GM06990 (cell line): ENCODE data around the gene SLC17A8.

Experiments used
- DNase-seq: peaks from one replicate; pipeline ENCODE4 v3.0.0-alpha.2; 2011; ENCODE audit not compliant: insufficient read length; ENCODE audit errors: extremely low read depth
- H3K27me3 ChIP-seq: replicated peaks from 2 replicates; pipeline ENCODE4 v1.6.0; 2011; ENCODE audit warnings: low read length; ENCODE audit not compliant: control insufficient read depth, insufficient read depth
- H3K36me3 ChIP-seq: 2 replicates; pipeline ENCODE4 v1.5.1; 2011; ENCODE audit warnings: low read length; ENCODE audit not compliant: control insufficient read depth, insufficient read depth
- H3K4me3 ChIP-seq: replicated peaks from 2 replicates; pipeline ENCODE4 v1.5.1; 2011; ENCODE audit warnings: low read depth, mild to moderate bottlenecking, control low read depth, low read length
- CTCF ChIP-seq: IDR thresholded peaks from 2 replicates; pipeline ENCODE4 v1.5.1; 2011; ENCODE audit warnings: low read length, control low read depth, mild to moderate bottlenecking, inconsistent platforms; ENCODE audit not compliant: insufficient read depth, poor library complexity, severe bottlenecking

Gene SLC17A8

GRCh38 chr12:100455896-100456295 lies 99.0 kb downstream of the SLC17A8 start:
- no peak for TF ChIP-seq CTCF
- Histone ChIP-seq H3K4me3 (no peak overlapping the region), H3K27me3 (no peaks in the 10 kb centered on the region), H3K36me3 (no peaks in the 10 kb centered on the region)
- DNase-seq = no peak

- no peak for DNase-seq
- no peak overlapping the region for H3K4me3 ChIP-seq
- H3K36me3 ChIP-seq = no peaks in the 10 kb centered on the region
- H3K27me3 ChIP-seq = no peaks in the 10 kb centered on the region
- no peak for TF ChIP-seq CTCF
Measured at GRCh38 chr12:100458191-100458590, 101.3 kb downstream of the SLC17A8 start.

GRCh38 chr12:100460702-100461101 lies 103.8 kb downstream of the SLC17A8 start:
- Histone ChIP-seq H3K27me3 (no peaks in the 10 kb centered on the region), H3K4me3 (no peak overlapping the region), H3K36me3 (no peaks in the 10 kb centered on the region)
- DNase-seq = no peak
- no peak for TF ChIP-seq CTCF

GRCh38 chr12:100461330-100461973 lies 104.6 kb downstream of the SLC17A8 start:
- no peaks in the 10 kb centered on the region for H3K36me3 ChIP-seq
- H3K27me3 ChIP-seq = no peaks in the 10 kb centered on the region
- no peak for DNase-seq
- no peak overlapping the region for H3K4me3 ChIP-seq
- TF ChIP-seq CTCF = no peak

- DNase-seq = no peak
- no peak for TF ChIP-seq CTCF
- Histone ChIP-seq H3K36me3 (no peaks in the 10 kb centered on the region), H3K4me3 (no peak overlapping the region), H3K27me3 (no peaks in the 10 kb centered on the region)
Measured at GRCh38 chr12:100463661-100464060, 106.8 kb downstream of the SLC17A8 start.

GRCh38 chr12:100464529-100464928 lies 107.7 kb downstream of the SLC17A8 start:
- Histone ChIP-seq H3K36me3 (no peaks in the 10 kb centered on the region), H3K27me3 (no peaks in the 10 kb centered on the region), H3K4me3 (no peak overlapping the region)
- DNase-seq = no peak
- no peak for TF ChIP-seq CTCF
